IMR-90 (cell line): ENCODE data around the gene DUSP14. TPM values are rescaled to one million over a fixed set of nuclear protein-coding genes. Genes with fewer than 3 reads are reported as not detected.

Source experiments
- ATAC-seq: fragments of 200-7000 bp; cut with Tn5 transposase; 2 replicates; pipeline ENCODE4 v1.9.1; 2020; ENCODE audit warnings: low read depth, mild to moderate bottlenecking, moderate library complexity
- BruUV-seq: library from RNA; stranded (reverse); fragments of 400-500 nt; replicated peaks from 2 replicates; lab custom pipeline; 2021; lab: Mats Ljungman, UMichigan
- CTCF ChIA-PET: fragments of 300-600 bp; formaldehyde crosslinking; extraction: SDS; loops from one replicate; lab custom pipeline; 2021; ENCODE audit warnings: antibody characterized with exemption; lab: Yijun Ruan, JAX
- POLR2A ChIA-PET: fragments of 300-600 bp; sonication (Branson Sonifier 250); formaldehyde crosslinking; loops from one replicate; lab custom pipeline; 2022; ENCODE audit warnings: antibody characterized with exemption; ENCODE audit not compliant: unreplicated experiment; lab: Charles Lee
- DNase-seq: peaks from one replicate; pipeline ENCODE4 v3.0.0; 2013
- H2AFZ ChIP-seq: replicated peaks from 2 replicates; pipeline ENCODE3; 2013; ENCODE audit warnings: low read length, mild to moderate bottlenecking; ENCODE audit not compliant: poor library complexity
- H2AK5ac ChIP-seq: 2 replicates; pipeline ENCODE4 v1.6.1; 2013; ENCODE audit warnings: low read depth, low read length, inconsistent platforms
- H2AK9ac ChIP-seq: replicated peaks from 2 replicates; pipeline ENCODE3; 2013; ENCODE audit warnings: mild to moderate bottlenecking, low read depth, low read length, moderate library complexity; ENCODE audit not compliant: poor library complexity
- H2BK120ac ChIP-seq: 2 replicates; pipeline ENCODE4 v1.6.1; 2013; ENCODE audit warnings: low read depth, low read length, inconsistent platforms
- H2BK15ac ChIP-seq: 3 replicates; pipeline ENCODE4 v1.6.1; 2013; ENCODE audit warnings: low read depth, low read length, inconsistent platforms
- H2BK20ac ChIP-seq: 2 replicates; pipeline ENCODE4 v1.6.1; 2013; ENCODE audit warnings: low read depth, mild to moderate bottlenecking, inconsistent platforms, low read length, moderate library complexity
- H2BK5ac ChIP-seq: 2 replicates; pipeline ENCODE4 v1.6.1; 2013; ENCODE audit warnings: mild to moderate bottlenecking, low read depth, low read length, inconsistent platforms; ENCODE audit not compliant: poor library complexity, severe bottlenecking
- H3K14ac ChIP-seq: replicated peaks from 2 replicates; pipeline ENCODE4 v1.6.1; 2013; ENCODE audit warnings: low read depth, low read length, inconsistent platforms
- H3K18ac ChIP-seq: 2 replicates; pipeline ENCODE4 v1.6.1; 2013; ENCODE audit warnings: low read depth, low read length, control low read depth
- H3K23ac ChIP-seq: 2 replicates; pipeline ENCODE4 v1.6.1; 2013; ENCODE audit warnings: low read depth, low read length, inconsistent platforms
- H3K27ac ChIP-seq: 2 replicates; pipeline ENCODE4 v1.5.1; 2013; ENCODE audit warnings: mild to moderate bottlenecking, control low read depth, low read length; ENCODE audit not compliant: insufficient read depth
- H3K27me3 ChIP-seq: 2 replicates; pipeline ENCODE4 v1.6.1; 2013; ENCODE audit warnings: low read length; ENCODE audit not compliant: control insufficient read depth, insufficient read depth
- H3K36me3 ChIP-seq: 2 replicates; pipeline ENCODE4 v1.6.1; 2013; ENCODE audit warnings: low read length, mixed read lengths; ENCODE audit not compliant: control insufficient read depth, insufficient read depth
- H3K4ac ChIP-seq: 2 replicates; pipeline ENCODE4 v1.6.1; 2013; ENCODE audit warnings: low read depth, low read length, inconsistent platforms
- H3K4me1 ChIP-seq: 2 replicates; pipeline ENCODE4 v1.6.1; 2013; ENCODE audit warnings: low read length, mixed read lengths; ENCODE audit not compliant: control insufficient read depth, insufficient read depth
- H3K4me2 ChIP-seq: 2 replicates; pipeline ENCODE4 v1.6.1; 2013; ENCODE audit warnings: low read depth, mild to moderate bottlenecking, control low read depth, low read length, moderate library complexity
- H3K4me3 ChIP-seq: 2 replicates; pipeline ENCODE4 v1.5.1; 2013; ENCODE audit warnings: low read depth, mild to moderate bottlenecking, control low read depth, low read length, moderate library complexity; ENCODE audit not compliant: insufficient read depth
- H3K56ac ChIP-seq: 2 replicates; pipeline ENCODE4 v1.6.1; 2013; ENCODE audit warnings: low read length, inconsistent platforms; ENCODE audit not compliant: insufficient read depth; ENCODE audit errors: extremely low read depth
- H3K79me1 ChIP-seq, 2 experiments: 2 replicates each; pipeline ENCODE4 v1.6.1; 2013; ENCODE audit warnings: low read length in 2 of 2, inconsistent platforms in 1 of 2, low read depth in 1 of 2
- H3K9ac ChIP-seq: 2 replicates; pipeline ENCODE4 v1.6.1; 2013; ENCODE audit warnings: low read depth, low read length, control low read depth
- H3K9me1 ChIP-seq: 2 replicates; pipeline ENCODE4 v1.6.1; 2013; ENCODE audit warnings: low read length, inconsistent platforms; ENCODE audit not compliant: insufficient read depth
- H3K9me3 ChIP-seq: 2 replicates; pipeline ENCODE4 v1.6.1; 2013; ENCODE audit warnings: low read length; ENCODE audit not compliant: control insufficient read depth, insufficient read depth
- H4K20me1 ChIP-seq: 2 replicates; pipeline ENCODE4 v1.6.1; 2013; ENCODE audit warnings: low read length, inconsistent platforms; ENCODE audit not compliant: insufficient read depth
- H4K5ac ChIP-seq: 2 replicates; pipeline ENCODE4 v1.6.1; 2013; ENCODE audit warnings: mild to moderate bottlenecking, low read depth, low read length, control low read depth
- H4K8ac ChIP-seq, 2 experiments: 2 replicates each; pipeline ENCODE4 v1.6.1; 2013; ENCODE audit warnings: low read depth in 2 of 2, low read length in 2 of 2, control low read depth in 1 of 2, inconsistent platforms in 1 of 2
- H4K91ac ChIP-seq: 2 replicates; pipeline ENCODE4 v1.6.1; 2013; ENCODE audit warnings: low read depth, low read length, inconsistent platforms; ENCODE audit not compliant: insufficient read depth
- CEBPB ChIP-seq: IDR thresholded peaks from 2 replicates; pipeline ENCODE4 v1.6.1; 2012; ENCODE audit warnings: low read depth, low read length, improper control_type of control experiment
- CHD1 ChIP-seq: IDR thresholded peaks from 2 replicates; pipeline ENCODE4 v1.6.1; 2012; ENCODE audit warnings: low read depth, low read length, improper control_type of control experiment
- FOS ChIP-seq: fragments of 150-350 bp; IDR thresholded peaks from 2 replicates; pipeline ENCODE4 v1.6.1; 2016; ENCODE audit warnings: low read depth, low read length
- NFE2L2 ChIP-seq: fragments of 150-350 bp; IDR thresholded peaks from 2 replicates; pipeline ENCODE4 v1.6.1; 2016; ENCODE audit warnings: low read depth, mild to moderate bottlenecking, low read length
- POLR2A ChIP-seq: IDR thresholded peaks from 2 replicates; pipeline ENCODE4 v1.6.1; 2012; ENCODE audit warnings: mild to moderate bottlenecking, low read depth, low read length
- RAD21 ChIP-seq: IDR thresholded peaks from 2 replicates; pipeline ENCODE4 v1.6.1; 2012; ENCODE audit warnings: low read length, improper control_type of control experiment
- RCOR1 ChIP-seq: IDR thresholded peaks from 2 replicates; pipeline ENCODE4 v1.6.1; 2012; ENCODE audit warnings: mild to moderate bottlenecking, low read length, improper control_type of control experiment; ENCODE audit not compliant: insufficient replicate concordance
- RFX5 ChIP-seq: IDR thresholded peaks from 2 replicates; pipeline ENCODE4 v1.8.0; 2012; ENCODE audit warnings: low read depth, mild to moderate bottlenecking, low read length, moderate library complexity
- SMC3 ChIP-seq: fragments of 150-350 bp; IDR thresholded peaks from 2 replicates; pipeline ENCODE4 v1.6.1; 2016; ENCODE audit warnings: low read depth, mild to moderate bottlenecking, antibody characterized with exemption, low read length, moderate library complexity
- WGBS, 2 experiments: methylation state at CpG; one replicate each; pipeline versions ENCODE4 v1.1.5 to v1.1.7; 2013; ENCODE audit warnings: missing lambda C conversion rate in 2 of 2; ENCODE audit not compliant: insufficient read length in 1 of 2; ENCODE audit errors: extremely low coverage in 2 of 2; 5-methylcytosine and 5-hydroxymethylcytosine counted together
- dilution Hi-C: fragments of 300-500 bp; cut with HindIII; formaldehyde crosslinking; loops from one replicate; pipeline ENCODE4 v1.14.3; 2018; ENCODE audit warnings: low sequenced_read_pairs; ENCODE audit not compliant: unreplicated experiment
- in situ Hi-C: fragments of 300-500 bp; cut with MboI; formaldehyde crosslinking; loops from 3 replicates; pipeline ENCODE4 v1.14.3; 2019; ENCODE audit warnings: low sequenced_read_pairs, inconsistent platforms, mixed read lengths
- intact Hi-C: fragments of 100-400 bp; cut with micrococcal nuclease; formaldehyde crosslinking; loops from 2 replicates; pipeline ENCODE4 v1.10.0; 2022
- polyA plus RNA-seq, 3 experiments: library from polyadenylated mRNA; depleted of rRNA; stranded (reverse); fragments of >200 nt; gene quantifications; 2 replicates each; pipeline ENCODE4 v1.2.3, GENCODE V29; 2012; ENCODE audit warnings: low replicate concordance in 1 of 3
- total RNA-seq: library from RNA; depleted of rRNA; stranded (reverse); fragments of >200 nt; gene quantifications from 2 replicates; pipeline ENCODE4 v1.2.3, GENCODE V29; 2012
- TF ChIP-seq, protein P1 (sequence below): fragments of 150-350 bp; IDR thresholded peaks from 2 replicates; pipeline ENCODE4 v1.6.1; 2016; ENCODE audit warnings: low read depth, mild to moderate bottlenecking, low read length, moderate library complexity, borderline replicate concordance
- TF ChIP-seq, protein P2 (sequence below): fragments of 150-350 bp; IDR thresholded peaks from 2 replicates; pipeline ENCODE4 v1.6.1; 2017; ENCODE audit warnings: mild to moderate bottlenecking, antibody characterized with exemption, low read length, low read depth
- TF ChIP-seq, protein P3 (sequence below): conservative IDR thresholded peaks from 2 replicates; pipeline ENCODE4 v1.5.1; 2012; ENCODE audit warnings: mild to moderate bottlenecking, low read depth, low read length, improper control_type of control experiment

DUSP14 gene
- total and polyA plus RNA-seq, 2 of the 4 experiments (the other 2 are of a cell fraction): 97.5 to 127 TPM

DNA sequence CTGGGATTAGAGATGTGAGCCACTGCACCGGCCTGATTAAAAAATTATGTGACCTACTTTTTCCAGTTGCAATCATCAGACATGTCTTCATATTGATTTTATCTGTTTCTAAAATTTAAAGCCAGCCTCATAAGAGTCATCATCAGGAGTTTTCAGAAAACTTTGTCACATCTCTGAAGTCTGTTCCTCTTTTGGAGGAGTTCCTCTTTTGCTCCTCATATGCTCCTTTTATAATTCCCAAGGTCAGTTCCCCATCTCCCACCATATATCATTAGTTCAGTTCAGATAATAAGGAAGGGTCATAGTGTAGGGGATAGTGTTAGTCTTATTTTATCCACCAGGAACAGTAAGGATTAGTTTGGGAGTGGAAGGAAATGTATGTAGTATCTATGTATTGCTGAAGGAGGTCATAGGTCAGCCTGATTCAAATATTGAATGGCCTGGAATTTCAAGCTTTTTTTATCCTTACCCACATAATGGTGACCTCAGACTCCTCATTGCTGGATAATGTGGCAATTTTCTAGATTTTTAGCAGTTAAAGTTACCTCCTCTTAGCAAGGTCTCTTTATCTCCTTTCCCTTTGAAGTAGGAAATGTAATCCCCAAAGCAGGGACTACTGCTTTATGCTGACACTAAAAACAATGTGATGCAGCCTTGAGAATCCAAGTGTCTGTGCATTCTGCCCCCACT lies 13.8 kb upstream of the DUSP14 start:
- Histone ChIP-seq H2AFZ (no peak overlapping the region), H4K91ac (0 out of 2 replicates have a peak overlapping the region, but pooled peaks have one; percentile 2), H3K9ac (no peak overlapping the region), H3K14ac (peak overlapping the region; percentile 58), H3K56ac (no peak overlapping the region; the same call in 1 of the 2 replicates), H4K5ac (0 out of 2 replicates have a peak overlapping the region, but pooled peaks have one; percentile 12), H2BK5ac (peak overlapping the region; percentile 8), H2AK9ac (peak overlapping the region; percentile 0), H3K27me3 (no peaks in the 10 kb centered on the region), H3K4me2 (no peak overlapping the region), H2AK5ac (peak overlapping the region; percentile 20), H2BK15ac (peak overlapping the region; percentile 16; the same call in 2 of the 3 replicates), H3K9me3 (no peaks in the 10 kb centered on the region), H3K18ac (no peak overlapping the region), H3K9me1 (peaks cover 5% of the 10 kb centered on the region; the same call in 1 of the 2 replicates), H3K36me3 (peaks cover 22% of the 10 kb centered on the region), H2BK120ac (peak overlapping the region; percentile 62), H4K20me1 (no peaks in the 10 kb centered on the region), H3K4me1 (peaks cover 5% of the 10 kb centered on the region), H3K27ac (peak overlapping the region; percentile 36; the same call in 1 of the 2 replicates), H3K23ac (peak overlapping the region; percentile 54; the same call in 1 of the 2 replicates), H3K4me3 (no peak overlapping the region), H2BK20ac (peak overlapping the region; percentile 18; the same call in 1 of the 2 replicates), H4K8ac (peak overlapping the region; percentile 30 to 54; a peak in 2 of 4 replicates), H3K79me1 (peaks cover 0 to 8% of the 10 kb centered on the region in 2 experiments; a peak in 3 of 4 replicates), H3K4ac (peak overlapping the region; percentile 81)
- ChIA-PET CTCF (no interaction called here), POLR2A (no interaction called here)
- WGBS, 2 experiments: no CpG with 5 or more reads among the region's 1 CpG
- dilution Hi-C loops: no loop called here
- TF ChIP-seq, protein P1, sequence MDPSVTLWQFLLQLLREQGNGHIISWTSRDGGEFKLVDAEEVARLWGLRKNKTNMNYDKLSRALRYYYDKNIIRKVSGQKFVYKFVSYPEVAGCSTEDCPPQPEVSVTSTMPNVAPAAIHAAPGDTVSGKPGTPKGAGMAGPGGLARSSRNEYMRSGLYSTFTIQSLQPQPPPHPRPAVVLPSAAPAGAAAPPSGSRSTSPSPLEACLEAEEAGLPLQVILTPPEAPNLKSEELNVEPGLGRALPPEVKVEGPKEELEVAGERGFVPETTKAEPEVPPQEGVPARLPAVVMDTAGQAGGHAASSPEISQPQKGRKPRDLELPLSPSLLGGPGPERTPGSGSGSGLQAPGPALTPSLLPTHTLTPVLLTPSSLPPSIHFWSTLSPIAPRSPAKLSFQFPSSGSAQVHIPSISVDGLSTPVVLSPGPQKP: no peak
- TF ChIP-seq POLR2A (no peak), FOS (no peak), RFX5 (no peak), RCOR1 (no peak), NFE2L2 (no peak), SMC3 (no peak), CEBPB (no peak), RAD21 (no peak), CHD1 (no peak)
- TF ChIP-seq, protein P2, sequence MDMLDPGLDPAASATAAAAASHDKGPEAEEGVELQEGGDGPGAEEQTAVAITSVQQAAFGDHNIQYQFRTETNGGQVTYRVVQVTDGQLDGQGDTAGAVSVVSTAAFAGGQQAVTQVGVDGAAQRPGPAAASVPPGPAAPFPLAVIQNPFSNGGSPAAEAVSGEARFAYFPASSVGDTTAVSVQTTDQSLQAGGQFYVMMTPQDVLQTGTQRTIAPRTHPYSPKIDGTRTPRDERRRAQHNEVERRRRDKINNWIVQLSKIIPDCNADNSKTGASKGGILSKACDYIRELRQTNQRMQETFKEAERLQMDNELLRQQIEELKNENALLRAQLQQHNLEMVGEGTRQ: no peak
- TF ChIP-seq, protein P3, sequence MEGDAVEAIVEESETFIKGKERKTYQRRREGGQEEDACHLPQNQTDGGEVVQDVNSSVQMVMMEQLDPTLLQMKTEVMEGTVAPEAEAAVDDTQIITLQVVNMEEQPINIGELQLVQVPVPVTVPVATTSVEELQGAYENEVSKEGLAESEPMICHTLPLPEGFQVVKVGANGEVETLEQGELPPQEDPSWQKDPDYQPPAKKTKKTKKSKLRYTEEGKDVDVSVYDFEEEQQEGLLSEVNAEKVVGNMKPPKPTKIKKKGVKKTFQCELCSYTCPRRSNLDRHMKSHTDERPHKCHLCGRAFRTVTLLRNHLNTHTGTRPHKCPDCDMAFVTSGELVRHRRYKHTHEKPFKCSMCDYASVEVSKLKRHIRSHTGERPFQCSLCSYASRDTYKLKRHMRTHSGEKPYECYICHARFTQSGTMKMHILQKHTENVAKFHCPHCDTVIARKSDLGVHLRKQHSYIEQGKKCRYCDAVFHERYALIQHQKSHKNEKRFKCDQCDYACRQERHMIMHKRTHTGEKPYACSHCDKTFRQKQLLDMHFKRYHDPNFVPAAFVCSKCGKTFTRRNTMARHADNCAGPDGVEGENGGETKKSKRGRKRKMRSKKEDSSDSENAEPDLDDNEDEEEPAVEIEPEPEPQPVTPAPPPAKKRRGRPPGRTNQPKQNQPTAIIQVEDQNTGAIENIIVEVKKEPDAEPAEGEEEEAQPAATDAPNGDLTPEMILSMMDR: no peak
- in situ Hi-C loops: no loop called here
- intact Hi-C loops: no loop called here
- BruUV-seq: no TSS peak
- ATAC-seq: no peak; the same call in 1 of the 2 replicates
- DNase-seq: no peak
